Measurements from ENCODE around the gene OR5J2. TPM values are rescaled to one million over a fixed set of nuclear protein-coding genes. Genes with fewer than 3 reads are reported as not detected.

OR5J2 gene
- total and polyA plus RNA-seq, 2 of the 4 experiments (the other 2 are of a cell fraction) = not detected

GRCh38 chr11:56163804-56164203, 12.6 kb upstream of the OR5J2 start:
- BruUV-seq (replicated peaks) = no TSS peak
- no CpG with 5 or more reads among the region's 3 CpGs for WGBS, 2 experiments (ENCODE audit: extremely low coverage in 2 of 2, insufficient read length in 1 of 2)
- dilution Hi-C loops (cut with HindIII; ENCODE audit: low sequenced_read_pairs, unreplicated experiment) = no loop called here

More at GRCh38 chr11:56163804-56164203, 12.6 kb upstream of the OR5J2 start:
- TF ChIP-seq USF2 (IDR thresholded peaks at IDR 0.05; ENCODE audit: low read depth, low read length) = no peak
- TF ChIP-seq MAFK (IDR thresholded peaks at IDR 0.05; ENCODE audit: low read depth, low read length) = peak; percentile 95
- ATAC-seq (ENCODE audit: low read depth) (no peak), DNase-seq (no peak)
- no peak overlapping the region for H2BK5ac ChIP-seq (ENCODE audit: low read depth, low read length, poor library complexity, severe bottlenecking)
- H2AFZ ChIP-seq (replicated peaks; ENCODE audit: low read length, poor library complexity) = no peak overlapping the region
- H3K56ac ChIP-seq (ENCODE audit: extremely low read depth, insufficient read depth, low read length) = no peak overlapping the region
- no peaks in the 10 kb centered on the region for H4K20me1 ChIP-seq (ENCODE audit: insufficient read depth, low read length)
- no peak overlapping the region for H4K8ac ChIP-seq (ENCODE audit: low read depth in 2 of 2, low read length in 2 of 2)
- no peaks in the 10 kb centered on the region for H3K4me1 ChIP-seq (ENCODE audit: control insufficient read depth, insufficient read depth, low read length)
- H3K4me2 ChIP-seq (ENCODE audit: low read depth, low read length) = no peak overlapping the region
- H3K18ac ChIP-seq (ENCODE audit: low read depth, low read length) = no peak overlapping the region
- H3K9ac ChIP-seq (ENCODE audit: low read depth, low read length) = no peak overlapping the region
- no peak overlapping the region for H2BK120ac ChIP-seq (ENCODE audit: low read depth, low read length)
- H3K4me3 ChIP-seq (ENCODE audit: insufficient read depth, low read depth, low read length) = no peak overlapping the region
- H3K27ac ChIP-seq (ENCODE audit: insufficient read depth, low read length) = no peak overlapping the region
- no peaks in the 10 kb centered on the region for H3K27me3 ChIP-seq (ENCODE audit: control insufficient read depth, insufficient read depth, low read length)
- in situ Hi-C loops (cut with MboI; ENCODE audit: low sequenced_read_pairs) = loop anchor here (25.0 kb wide), 1 partner anchor 527 kb away; the partner anchor contains the start of genes OR4P4 and OR4S2
- H4K5ac ChIP-seq (ENCODE audit: low read depth, low read length) = no peak overlapping the region
- H4K91ac ChIP-seq (ENCODE audit: insufficient read depth, low read depth, low read length) = no peak overlapping the region
- H3K79me1 ChIP-seq (ENCODE audit: low read depth in 1 of 2, low read length in 2 of 2) = no peaks in the 10 kb centered on the region
- no peak overlapping the region for H2BK15ac ChIP-seq (ENCODE audit: low read depth, low read length)
- no peaks in the 10 kb centered on the region for H3K36me3 ChIP-seq (ENCODE audit: control insufficient read depth, insufficient read depth, low read length)
- no peak overlapping the region for H3K23ac ChIP-seq (ENCODE audit: low read depth, low read length)
- H2AK5ac ChIP-seq (ENCODE audit: low read depth, low read length) = no peak overlapping the region
- no peak overlapping the region for H2BK20ac ChIP-seq (ENCODE audit: low read depth, low read length)
- H3K9me3 ChIP-seq (ENCODE audit: control insufficient read depth, insufficient read depth, low read length) = 0 out of 2 replicates have a peak, but pooled peaks cover 2% of the 10 kb centered on the region
- no peak overlapping the region for H3K14ac ChIP-seq (replicated peaks; ENCODE audit: low read depth, low read length)
- no peaks in the 10 kb centered on the region for H3K9me1 ChIP-seq (ENCODE audit: insufficient read depth, low read length)
- intact Hi-C loops (cut with micrococcal nuclease) = no loop called here
- H2AK9ac ChIP-seq (replicated peaks; ENCODE audit: low read depth, low read length, poor library complexity) = no peak overlapping the region
- ChIA-PET POLR2A (ENCODE audit: unreplicated experiment) (no interaction called here), CTCF (no interaction called here)
- no peak overlapping the region for H3K4ac ChIP-seq (ENCODE audit: low read depth, low read length)

All from IMR-90 (cell line).